Activated CD4-positive, alpha-beta T cell treated with anti-CD3 and anti-CD28 coated beads for 48 hours (primary cell): ENCODE results near the gene WDFY2.

Experiments used
- DNase-seq: peaks from one replicate; pipeline ENCODE4 v3.0.0-alpha.2; 2020

WDFY2 gene

GRCh38 chr13:51776179-51776578, 191.9 kb downstream of the WDFY2 start:
- no peak for DNase-seq

GRCh38 chr13:51777921-51778320, 193.7 kb downstream of the WDFY2 start:
- DNase-seq, result no peak

- DNase-seq, result no peak
Measured at GRCh38 chr13:51778392-51778791, 194.1 kb downstream of the WDFY2 start.

- no peak for DNase-seq
Measured at GRCh38 chr13:51780099-51780498, 195.8 kb downstream of the WDFY2 start.

GRCh38 chr13:51781246-51782022, 197.2 kb downstream of the WDFY2 start:
- DNase-seq, result peak; percentile 46

- DNase-seq, result no peak
Measured at GRCh38 chr13:51782026-51782710, 197.9 kb downstream of the WDFY2 start.

GRCh38 chr13:51783428-51784094, 199.3 kb downstream of the WDFY2 start:
- DNase-seq, result no peak

- DNase-seq, result no peak
Measured at GRCh38 chr13:51784097-51784496, 199.8 kb downstream of the WDFY2 start.

GRCh38 chr13:51785712-51786424, 201.6 kb downstream of the WDFY2 start:
- DNase-seq, result no peak

GRCh38 chr13:51786425-51787265, 202.4 kb downstream of the WDFY2 start:
- no peak for DNase-seq

GRCh38 chr13:51793570-51794271, 209.5 kb downstream of the WDFY2 start:
- DNase-seq, result peak; percentile 79

GRCh38 chr13:51794964-51795363, 210.7 kb downstream of the WDFY2 start:
- no peak for DNase-seq

GRCh38 chr13:51795419-51795818, 211.2 kb downstream of the WDFY2 start:
- DNase-seq, result no peak

GRCh38 chr13:51796546-51796945, 212.3 kb downstream of the WDFY2 start:
- DNase-seq, result no peak

- DNase-seq, result peak; percentile 72
Measured at GRCh38 chr13:51797664-51798488, 213.6 kb downstream of the WDFY2 start.

- DNase-seq, result no peak
Measured at GRCh38 chr13:51799261-51799660, 215.0 kb downstream of the WDFY2 start.

- DNase-seq, result no peak
Measured at GRCh38 chr13:51800486-51800885, 216.2 kb downstream of the WDFY2 start.

- no peak for DNase-seq
Measured at GRCh38 chr13:51801631-51802099, 217.4 kb downstream of the WDFY2 start.

GRCh38 chr13:51802631-51803418, 218.6 kb downstream of the WDFY2 start:
- DNase-seq, result no peak
